ENCODE data around the gene EP300.

Gene EP300

DNA sequence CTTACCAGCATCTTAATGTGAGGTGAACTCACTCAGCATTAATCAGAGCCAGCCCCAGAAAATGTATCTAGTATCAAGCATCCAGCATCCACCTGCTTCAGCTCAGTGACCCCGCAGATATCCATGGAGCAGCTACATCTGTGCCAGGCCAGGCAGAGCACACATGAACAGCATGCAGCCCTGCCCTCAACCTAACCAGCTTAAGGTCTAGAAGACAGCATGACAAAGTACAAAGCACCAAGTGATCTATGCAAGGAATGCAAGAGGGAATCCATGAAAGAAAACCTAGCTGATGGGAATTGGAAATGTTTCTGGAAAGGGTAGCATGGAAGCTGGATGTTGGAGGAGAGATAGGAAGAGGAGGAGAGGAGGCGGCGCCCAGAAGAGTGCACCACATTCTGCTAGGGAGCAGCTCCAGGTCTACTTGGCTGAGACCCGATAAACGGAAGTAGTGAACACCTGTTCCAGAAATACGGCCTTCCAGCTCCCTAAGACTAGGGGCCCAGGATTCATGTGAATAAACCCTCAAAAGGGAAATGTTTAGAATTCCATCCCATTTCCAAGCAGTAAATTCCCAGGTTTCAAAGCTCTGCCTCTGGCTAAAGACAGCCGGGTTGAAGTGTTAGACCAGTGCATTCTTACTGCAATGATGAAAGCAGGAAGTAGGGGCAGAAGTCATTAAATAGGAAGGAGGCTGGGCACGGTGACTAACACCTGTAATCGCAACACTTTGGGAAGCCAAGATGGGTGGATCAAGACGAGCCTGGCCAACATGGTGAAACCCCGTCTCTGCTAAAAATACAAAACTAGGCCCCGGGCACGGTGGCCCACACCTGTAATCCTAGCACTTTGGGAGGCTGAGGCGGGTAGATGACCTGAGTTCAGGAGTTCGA, 89.2 kb downstream of the EP300 start:
- Histone ChIP-seq H3K4me3 (IDR thresholded peaks at IDR 0.05; ENCODE audit: insufficient read depth, low read depth, low read length) (no peak overlapping the region), H3K79me2 (ENCODE audit: insufficient read depth, low read depth) (no peaks in the 10 kb centered on the region), H3K4me1 (ENCODE audit: low read depth, poor library complexity, severe bottlenecking) (no peaks in the 10 kb centered on the region), H3K27me3 (ENCODE audit: insufficient read depth, low read depth) (no peaks in the 10 kb centered on the region), H3K4me2 (no peak overlapping the region), H3K9ac (no peak overlapping the region), H2AFZ (ENCODE audit: low read depth) (no peak overlapping the region), H4K20me1 (ENCODE audit: insufficient read depth) (no peaks in the 10 kb centered on the region), H3K27ac (no peak overlapping the region), H3K36me3 (ENCODE audit: insufficient read depth) (peaks cover 7% of the 10 kb centered on the region; the same call in 1 of the 2 replicates)
- TF ChIP-seq, protein P1, sequence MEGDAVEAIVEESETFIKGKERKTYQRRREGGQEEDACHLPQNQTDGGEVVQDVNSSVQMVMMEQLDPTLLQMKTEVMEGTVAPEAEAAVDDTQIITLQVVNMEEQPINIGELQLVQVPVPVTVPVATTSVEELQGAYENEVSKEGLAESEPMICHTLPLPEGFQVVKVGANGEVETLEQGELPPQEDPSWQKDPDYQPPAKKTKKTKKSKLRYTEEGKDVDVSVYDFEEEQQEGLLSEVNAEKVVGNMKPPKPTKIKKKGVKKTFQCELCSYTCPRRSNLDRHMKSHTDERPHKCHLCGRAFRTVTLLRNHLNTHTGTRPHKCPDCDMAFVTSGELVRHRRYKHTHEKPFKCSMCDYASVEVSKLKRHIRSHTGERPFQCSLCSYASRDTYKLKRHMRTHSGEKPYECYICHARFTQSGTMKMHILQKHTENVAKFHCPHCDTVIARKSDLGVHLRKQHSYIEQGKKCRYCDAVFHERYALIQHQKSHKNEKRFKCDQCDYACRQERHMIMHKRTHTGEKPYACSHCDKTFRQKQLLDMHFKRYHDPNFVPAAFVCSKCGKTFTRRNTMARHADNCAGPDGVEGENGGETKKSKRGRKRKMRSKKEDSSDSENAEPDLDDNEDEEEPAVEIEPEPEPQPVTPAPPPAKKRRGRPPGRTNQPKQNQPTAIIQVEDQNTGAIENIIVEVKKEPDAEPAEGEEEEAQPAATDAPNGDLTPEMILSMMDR (conservative IDR thresholded peaks at IDR 0.05; ENCODE audit: low read depth, low read length), result no peak

- H3K9ac ChIP-seq, result no peak overlapping the region
- TF ChIP-seq, protein P1 (conservative IDR thresholded peaks at IDR 0.05; ENCODE audit: low read depth, low read length), result no peak
- no peaks in the 10 kb centered on the region for H4K20me1 ChIP-seq (ENCODE audit: insufficient read depth)
- no peak overlapping the region for H3K27ac ChIP-seq
- no peak overlapping the region for H3K4me3 ChIP-seq (IDR thresholded peaks at IDR 0.05; ENCODE audit: insufficient read depth, low read depth, low read length)
- no peak overlapping the region for H2AFZ ChIP-seq (ENCODE audit: low read depth)
- no peaks in the 10 kb centered on the region for H3K27me3 ChIP-seq (ENCODE audit: insufficient read depth, low read depth)
- H3K79me2 ChIP-seq (ENCODE audit: insufficient read depth, low read depth), result no peaks in the 10 kb centered on the region
- no peak overlapping the region for H3K4me2 ChIP-seq
- no peaks in the 10 kb centered on the region for H3K36me3 ChIP-seq (ENCODE audit: insufficient read depth)
- H3K4me1 ChIP-seq (ENCODE audit: low read depth, poor library complexity, severe bottlenecking), result no peaks in the 10 kb centered on the region
These were observed 92.3 kb downstream of the EP300 start for GRCh38 chr22:41184679-41185078.

- H4K20me1 ChIP-seq (ENCODE audit: insufficient read depth), result no peaks in the 10 kb centered on the region
- TF ChIP-seq, protein P1 (conservative IDR thresholded peaks at IDR 0.05; ENCODE audit: low read depth, low read length), result no peak
- H3K9ac ChIP-seq, result no peak overlapping the region
- no peak overlapping the region for H2AFZ ChIP-seq (ENCODE audit: low read depth)
- peaks cover under 1% of the 10 kb centered on the region for H3K4me1 ChIP-seq (ENCODE audit: low read depth, poor library complexity, severe bottlenecking)
- H3K27me3 ChIP-seq (ENCODE audit: insufficient read depth, low read depth), result no peaks in the 10 kb centered on the region
- H3K4me3 ChIP-seq (IDR thresholded peaks at IDR 0.05; ENCODE audit: insufficient read depth, low read depth, low read length), result no peak overlapping the region
- H3K27ac ChIP-seq, result no peak overlapping the region
- no peak overlapping the region for H3K4me2 ChIP-seq
- H3K36me3 ChIP-seq (ENCODE audit: insufficient read depth), result no peaks in the 10 kb centered on the region
- no peaks in the 10 kb centered on the region for H3K79me2 ChIP-seq (ENCODE audit: insufficient read depth, low read depth)
These were observed 99.1 kb downstream of the EP300 start for GRCh38 chr22:41191467-41191866.

- Histone ChIP-seq H3K79me2 (ENCODE audit: insufficient read depth, low read depth) (no peaks in the 10 kb centered on the region), H3K36me3 (ENCODE audit: insufficient read depth) (no peaks in the 10 kb centered on the region), H3K4me2 (no peak overlapping the region), H3K27ac (no peak overlapping the region), H3K4me1 (ENCODE audit: low read depth, poor library complexity, severe bottlenecking) (peaks cover 13% of the 10 kb centered on the region), H4K20me1 (ENCODE audit: insufficient read depth) (no peaks in the 10 kb centered on the region), H3K27me3 (ENCODE audit: insufficient read depth, low read depth) (0 out of 2 replicates have a peak, but pooled peaks cover 4% of the 10 kb centered on the region), H3K9ac (no peak overlapping the region), H2AFZ (ENCODE audit: low read depth) (no peak overlapping the region), H3K4me3 (IDR thresholded peaks at IDR 0.05; ENCODE audit: insufficient read depth, low read depth, low read length) (no peak overlapping the region)
- TF ChIP-seq, protein P1 (conservative IDR thresholded peaks at IDR 0.05; ENCODE audit: low read depth, low read length), result no peak
These were observed 101.4 kb downstream of the EP300 start for GRCh38 chr22:41193829-41194228.
